Fibroblast of lung (primary cell): ENCODE results near the gene PTPRM. TPM values are rescaled to one million over a fixed set of nuclear protein-coding genes. Genes with fewer than 3 reads are reported as not detected.

Source experiments
- DNase-seq, 2 donors: peaks; one replicate each; pipeline versions ENCODE4 v3.0.0 to v3.0.0-alpha.2; 2010; ENCODE audit warnings: low read depth in 2 of 2
- H2AFZ ChIP-seq: 2 replicates; pipeline ENCODE4 v1.5.1; 2012; ENCODE audit warnings: low read length, control low read depth, inconsistent platforms
- H3K27ac ChIP-seq: 2 replicates; pipeline ENCODE4 v1.5.1; 2011; ENCODE audit warnings: low read length, control low read depth; ENCODE audit not compliant: insufficient read depth
- H3K27me3 ChIP-seq: 2 replicates; pipeline ENCODE4 v1.5.1; 2011; ENCODE audit warnings: mild to moderate bottlenecking, low read length; ENCODE audit not compliant: control insufficient read depth, insufficient read depth
- H3K36me3 ChIP-seq: 2 replicates; pipeline ENCODE4 v1.5.1; 2011; ENCODE audit warnings: low read length; ENCODE audit not compliant: control insufficient read depth, insufficient read depth
- H3K4me1 ChIP-seq: 2 replicates; pipeline ENCODE4 v1.5.1; 2011; ENCODE audit warnings: low read length; ENCODE audit not compliant: control insufficient read depth, insufficient read depth; ENCODE audit errors: extremely low read depth
- H3K4me2 ChIP-seq: 2 replicates; pipeline ENCODE4 v1.5.1; 2011; ENCODE audit warnings: low read length, control low read depth; ENCODE audit not compliant: insufficient read depth; ENCODE audit errors: extremely low read depth
- H3K4me3 ChIP-seq, 4 experiments: fragments of 200-600 bp in 1 of 4; sonication (generic) in 1 of 4; replicated peaks in 1 of 4; 2 replicates each; pipeline ENCODE4 v1.5.1; 2011 to 2016; ENCODE audit warnings: low read length in 4 of 4, low read depth in 3 of 4, mild to moderate bottlenecking in 3 of 4, control low read depth in 2 of 4, inconsistent platforms in 1 of 4, mixed read lengths in 1 of 4; ENCODE audit not compliant: insufficient read depth in 1 of 4; ENCODE audit errors: control extremely low read depth in 1 of 4
- H3K79me2 ChIP-seq: 2 replicates; pipeline ENCODE4 v1.5.1; 2012; ENCODE audit warnings: mild to moderate bottlenecking, low read length, inconsistent platforms; ENCODE audit not compliant: control insufficient read depth, insufficient read depth
- H3K9ac ChIP-seq: 2 replicates; pipeline ENCODE4 v1.5.1; 2011; ENCODE audit warnings: mild to moderate bottlenecking, low read length, control low read depth; ENCODE audit not compliant: insufficient read depth
- H3K9me3 ChIP-seq: 2 replicates; pipeline ENCODE4 v1.5.1; 2012; ENCODE audit warnings: low read depth, low read length; ENCODE audit not compliant: control insufficient read depth, insufficient read depth
- H4K20me1 ChIP-seq: 2 replicates; pipeline ENCODE4 v1.5.1; 2011; ENCODE audit warnings: low read length; ENCODE audit not compliant: control insufficient read depth, insufficient read depth; ENCODE audit errors: extremely low read depth
- EZH2 ChIP-seq: IDR thresholded peaks from 2 replicates; pipeline ENCODE4 v1.5.1; 2012; ENCODE audit warnings: low read length, control low read depth, mild to moderate bottlenecking; ENCODE audit errors: missing control alignments
- polyA plus RNA-seq, 2 donors: library from polyadenylated mRNA; depleted of rRNA in 1 of 2; stranded (reverse) in 1 of 2; unstranded in 1 of 2; fragments of >200 nt; gene quantifications; 2 replicates each; pipeline ENCODE4 v1.2.1, GENCODE V29; 2011 to 2012; ENCODE audit warnings: missing spikeins in 1 of 2
- total RNA-seq: library from RNA; depleted of rRNA; stranded (reverse); fragments of >200 nt; gene quantifications from 2 replicates; pipeline ENCODE4 v1.2.1, GENCODE V29; 2014
- TF ChIP-seq, protein P1 (sequence below), 2 donors: IDR thresholded peaks in 1 of 2; conservative IDR thresholded peaks in 1 of 2; 1 replicate in 1 of 2; 2 replicates in 1 of 2; pipeline ENCODE4 v1.5.1; 2011 to 2012; ENCODE audit warnings: low read length in 2 of 2, control low read depth in 1 of 2, inconsistent platforms in 1 of 2, low read depth in 1 of 2, mild to moderate bottlenecking in 1 of 2

Gene PTPRM
- total and polyA plus RNA-seq, 2 donors (not counting 1 experiment from before 2014, with no cell fraction given), result 86.6 to 87.0 TPM

GRCh38 chr18:7754725-7755181, 187.6 kb downstream of the PTPRM start:
- H3K4me2 ChIP-seq, result no peak overlapping the region

DNA sequence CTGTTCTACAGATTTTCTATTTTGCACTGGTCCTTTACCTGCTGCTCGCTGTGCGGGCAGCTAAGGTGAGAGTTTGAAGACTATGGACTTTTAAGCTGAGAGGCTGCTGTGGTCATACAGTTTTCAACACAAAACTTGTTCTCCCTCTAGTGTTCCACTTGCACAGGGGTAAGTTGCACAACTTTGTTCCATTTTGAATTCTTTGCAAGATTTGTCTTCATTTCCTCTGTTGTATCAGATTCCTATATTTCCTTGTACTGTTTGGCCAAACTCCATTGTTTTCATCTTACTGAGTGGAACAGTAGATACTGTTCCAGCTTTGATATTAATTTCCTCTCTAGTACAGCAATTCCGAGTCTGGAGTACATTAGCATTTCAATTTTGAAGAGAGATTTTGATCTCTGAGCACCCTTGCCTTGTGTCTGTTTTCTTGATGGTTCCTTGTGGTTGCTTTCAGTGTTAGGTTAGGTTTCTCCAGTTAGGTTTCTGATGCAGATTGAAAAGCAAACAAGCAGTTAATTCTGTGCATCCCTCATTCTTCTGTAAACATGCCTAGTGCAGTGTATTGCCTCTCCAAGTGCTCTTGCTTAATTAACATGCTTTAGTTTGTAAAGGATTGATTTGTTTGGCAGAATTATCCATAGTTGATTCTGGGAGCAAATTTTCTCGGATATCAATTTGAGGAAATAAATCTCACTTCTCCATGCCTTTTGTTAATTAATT, 188.8 kb downstream of the PTPRM start:
- peak in 1 of 2 donors; percentile 45 for DNase-seq
- H4K20me1 ChIP-seq, result peaks cover 2% of the 10 kb centered on the region
- H3K79me2 ChIP-seq, result no peaks in the 10 kb centered on the region
- no peak overlapping the region for H3K9ac ChIP-seq
- no peaks in the 10 kb centered on the region for H3K27me3 ChIP-seq
- TF ChIP-seq, protein P1, sequence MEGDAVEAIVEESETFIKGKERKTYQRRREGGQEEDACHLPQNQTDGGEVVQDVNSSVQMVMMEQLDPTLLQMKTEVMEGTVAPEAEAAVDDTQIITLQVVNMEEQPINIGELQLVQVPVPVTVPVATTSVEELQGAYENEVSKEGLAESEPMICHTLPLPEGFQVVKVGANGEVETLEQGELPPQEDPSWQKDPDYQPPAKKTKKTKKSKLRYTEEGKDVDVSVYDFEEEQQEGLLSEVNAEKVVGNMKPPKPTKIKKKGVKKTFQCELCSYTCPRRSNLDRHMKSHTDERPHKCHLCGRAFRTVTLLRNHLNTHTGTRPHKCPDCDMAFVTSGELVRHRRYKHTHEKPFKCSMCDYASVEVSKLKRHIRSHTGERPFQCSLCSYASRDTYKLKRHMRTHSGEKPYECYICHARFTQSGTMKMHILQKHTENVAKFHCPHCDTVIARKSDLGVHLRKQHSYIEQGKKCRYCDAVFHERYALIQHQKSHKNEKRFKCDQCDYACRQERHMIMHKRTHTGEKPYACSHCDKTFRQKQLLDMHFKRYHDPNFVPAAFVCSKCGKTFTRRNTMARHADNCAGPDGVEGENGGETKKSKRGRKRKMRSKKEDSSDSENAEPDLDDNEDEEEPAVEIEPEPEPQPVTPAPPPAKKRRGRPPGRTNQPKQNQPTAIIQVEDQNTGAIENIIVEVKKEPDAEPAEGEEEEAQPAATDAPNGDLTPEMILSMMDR (conservative IDR thresholded peaks at IDR 0.05 in 1 of 2, IDR thresholded peaks at IDR 0.05 in 1 of 2; ENCODE audit: low read depth in 1 of 2, low read length in 2 of 2), result peak; percentile 30 to 37
- no peak for TF ChIP-seq EZH2
- no peak overlapping the region for H2AFZ ChIP-seq
- H3K4me3 ChIP-seq, result no peak overlapping the region
- no peaks in the 10 kb centered on the region for H3K4me1 ChIP-seq
- no peak overlapping the region for H3K27ac ChIP-seq
- H3K36me3 ChIP-seq, result no peaks in the 10 kb centered on the region
- H3K9me3 ChIP-seq, result no peaks in the 10 kb centered on the region
- H3K4me2 ChIP-seq, result no peak overlapping the region

More at GRCh38 chr18:7754725-7755181, 187.6 kb downstream of the PTPRM start:
- TF ChIP-seq, protein P1 (conservative IDR thresholded peaks at IDR 0.05 in 1 of 2, IDR thresholded peaks at IDR 0.05 in 1 of 2; ENCODE audit: low read depth in 1 of 2, low read length in 2 of 2), result no peak
- TF ChIP-seq EZH2, result no peak
- H3K27ac ChIP-seq, result no peak overlapping the region
- DNase-seq, result no peak
- no peak overlapping the region for H3K9ac ChIP-seq
- no peaks in the 10 kb centered on the region for H3K4me1 ChIP-seq
- H3K4me3 ChIP-seq, result no peak overlapping the region
- H3K27me3 ChIP-seq, result no peaks in the 10 kb centered on the region
- H3K9me3 ChIP-seq, result no peaks in the 10 kb centered on the region
- H4K20me1 ChIP-seq, result peaks cover 2% of the 10 kb centered on the region
- no peaks in the 10 kb centered on the region for H3K79me2 ChIP-seq
- no peaks in the 10 kb centered on the region for H3K36me3 ChIP-seq
- H2AFZ ChIP-seq, result no peak overlapping the region

DNA sequence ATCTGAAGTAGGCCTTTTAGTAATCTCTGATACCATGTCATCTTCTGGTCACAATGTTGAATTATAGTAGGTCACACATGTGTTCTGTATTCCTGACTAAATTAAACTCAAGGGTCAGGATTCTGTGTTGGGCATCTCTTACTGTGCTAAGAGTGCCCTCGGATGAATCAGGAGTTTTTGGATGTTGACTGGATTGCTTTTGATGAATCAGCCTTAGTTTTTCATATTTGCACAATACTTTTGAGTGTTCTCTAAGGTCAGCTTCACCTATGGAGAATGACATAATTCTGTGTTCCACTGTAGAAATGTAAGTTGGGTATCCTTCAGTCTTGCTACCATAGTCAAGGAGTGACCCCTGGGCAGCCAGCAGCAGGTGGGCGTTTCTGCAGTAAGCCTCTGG, 190.1 kb downstream of the PTPRM start:
- Histone ChIP-seq H3K36me3 (no peaks in the 10 kb centered on the region), H3K4me3 (no peak overlapping the region), H4K20me1 (peaks cover 2% of the 10 kb centered on the region), H2AFZ (no peak overlapping the region), H3K4me2 (no peak overlapping the region), H3K4me1 (no peaks in the 10 kb centered on the region), H3K27ac (no peak overlapping the region), H3K27me3 (no peaks in the 10 kb centered on the region), H3K9me3 (no peaks in the 10 kb centered on the region), H3K9ac (no peak overlapping the region), H3K79me2 (no peaks in the 10 kb centered on the region)
- TF ChIP-seq, protein P1 (conservative IDR thresholded peaks at IDR 0.05 in 1 of 2, IDR thresholded peaks at IDR 0.05 in 1 of 2; ENCODE audit: low read depth in 1 of 2, low read length in 2 of 2), result no peak
- no peak for TF ChIP-seq EZH2
- no peak for DNase-seq
